Fibroblast of mammary gland (primary cell): ENCODE results near the gene LRRC4C.

ENCODE experiments used
- DNase-seq: peaks from one replicate; pipeline ENCODE4 v3.0.0-alpha.2; 2010; ENCODE audit warnings: low read depth
- H3K4me3 ChIP-seq: 2 replicates; pipeline ENCODE4 v1.5.1; 2011; ENCODE audit warnings: low read depth, mild to moderate bottlenecking, low read length, moderate library complexity; ENCODE audit not compliant: control insufficient read depth
- TF ChIP-seq, protein P1 (sequence below): conservative IDR thresholded peaks from 2 replicates; pipeline ENCODE4 v1.5.1; 2011; ENCODE audit warnings: low read depth, low read length, inconsistent platforms; ENCODE audit not compliant: control insufficient read depth, insufficient read depth

The LRRC4C gene

DNA sequence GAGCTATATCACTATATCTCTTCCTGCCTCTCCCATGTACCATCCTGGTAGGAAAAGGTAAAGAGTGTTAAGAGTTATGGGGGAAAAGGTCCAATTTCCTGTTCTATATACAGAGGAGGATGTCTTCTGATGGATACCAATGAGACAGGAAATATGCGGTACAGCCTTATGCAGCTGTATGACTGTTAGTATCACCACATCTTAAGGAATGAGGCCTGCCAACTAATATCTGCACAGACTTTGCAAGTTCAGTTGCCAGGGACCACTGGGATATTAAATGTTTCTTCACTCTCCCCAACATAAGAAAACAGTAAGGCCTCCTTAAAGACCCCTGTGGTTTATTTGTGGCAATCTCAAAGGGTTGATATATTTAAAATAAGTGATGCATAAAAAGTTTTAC is 1182.5 kb downstream of the LRRC4C start:
- no peak for DNase-seq
- no peak overlapping the region for H3K4me3 ChIP-seq
- TF ChIP-seq, protein P1, sequence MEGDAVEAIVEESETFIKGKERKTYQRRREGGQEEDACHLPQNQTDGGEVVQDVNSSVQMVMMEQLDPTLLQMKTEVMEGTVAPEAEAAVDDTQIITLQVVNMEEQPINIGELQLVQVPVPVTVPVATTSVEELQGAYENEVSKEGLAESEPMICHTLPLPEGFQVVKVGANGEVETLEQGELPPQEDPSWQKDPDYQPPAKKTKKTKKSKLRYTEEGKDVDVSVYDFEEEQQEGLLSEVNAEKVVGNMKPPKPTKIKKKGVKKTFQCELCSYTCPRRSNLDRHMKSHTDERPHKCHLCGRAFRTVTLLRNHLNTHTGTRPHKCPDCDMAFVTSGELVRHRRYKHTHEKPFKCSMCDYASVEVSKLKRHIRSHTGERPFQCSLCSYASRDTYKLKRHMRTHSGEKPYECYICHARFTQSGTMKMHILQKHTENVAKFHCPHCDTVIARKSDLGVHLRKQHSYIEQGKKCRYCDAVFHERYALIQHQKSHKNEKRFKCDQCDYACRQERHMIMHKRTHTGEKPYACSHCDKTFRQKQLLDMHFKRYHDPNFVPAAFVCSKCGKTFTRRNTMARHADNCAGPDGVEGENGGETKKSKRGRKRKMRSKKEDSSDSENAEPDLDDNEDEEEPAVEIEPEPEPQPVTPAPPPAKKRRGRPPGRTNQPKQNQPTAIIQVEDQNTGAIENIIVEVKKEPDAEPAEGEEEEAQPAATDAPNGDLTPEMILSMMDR = no peak

GRCh38 chr11:40274017-40274416 is 1185.4 kb downstream of the LRRC4C start:
- TF ChIP-seq, protein P1 = no peak
- DNase-seq = no peak
- H3K4me3 ChIP-seq = no peak overlapping the region

DNA sequence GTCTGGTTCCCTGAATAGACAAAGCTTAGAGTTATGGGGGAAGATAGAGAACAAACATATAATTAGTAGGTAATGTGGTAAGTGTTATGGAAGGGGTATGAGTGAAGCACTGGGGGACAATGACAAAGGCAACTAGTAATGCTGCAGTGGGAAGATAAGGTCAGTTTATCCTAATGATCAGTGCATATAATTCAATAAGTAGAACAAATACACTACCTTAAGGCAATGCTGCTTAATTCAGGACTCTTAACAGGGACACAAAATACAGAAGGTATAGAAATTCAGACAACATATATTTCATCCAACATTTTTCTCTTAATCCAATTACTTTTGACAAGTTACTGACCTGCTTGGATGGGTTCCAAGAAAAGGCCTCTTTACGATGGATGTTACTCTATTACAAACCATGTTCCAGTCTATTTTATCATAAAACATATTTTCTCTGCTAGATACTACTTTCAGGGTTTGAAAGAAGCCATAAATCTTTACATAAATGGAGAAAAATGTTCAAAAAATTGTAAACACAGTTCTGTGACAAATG is 1186.2 kb downstream of the LRRC4C start:
- TF ChIP-seq, protein P1 = no peak
- H3K4me3 ChIP-seq = no peak overlapping the region
- no peak for DNase-seq

DNA sequence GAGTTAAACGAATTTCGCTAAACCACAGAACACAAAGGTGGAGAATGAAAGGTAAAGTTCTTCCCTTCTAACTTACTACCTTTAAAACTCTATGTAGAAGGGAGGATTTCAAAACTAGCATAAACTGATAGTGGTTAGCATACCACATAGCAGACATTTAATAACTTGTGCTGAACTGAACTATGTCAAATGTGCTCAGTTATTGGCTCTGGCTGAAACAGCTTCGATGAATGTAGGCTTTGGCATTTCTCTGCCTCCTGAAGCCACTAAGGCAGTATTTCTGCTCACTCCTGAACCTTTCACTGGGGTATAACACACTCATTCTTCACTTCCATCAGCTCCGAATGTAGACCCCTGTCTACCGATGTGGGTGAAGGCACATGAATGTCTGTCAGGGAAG is 1188.1 kb downstream of the LRRC4C start:
- H3K4me3 ChIP-seq = no peak overlapping the region
- TF ChIP-seq, protein P1 = no peak
- DNase-seq = no peak

GRCh38 chr11:40269865-40270264 is 1189.6 kb downstream of the LRRC4C start:
- TF ChIP-seq, protein P1 = no peak
- H3K4me3 ChIP-seq = no peak overlapping the region
- DNase-seq = no peak

GRCh38 chr11:40268551-40268950 is 1190.9 kb downstream of the LRRC4C start:
- H3K4me3 ChIP-seq = no peak overlapping the region
- TF ChIP-seq, protein P1 = no peak
- no peak for DNase-seq

DNA sequence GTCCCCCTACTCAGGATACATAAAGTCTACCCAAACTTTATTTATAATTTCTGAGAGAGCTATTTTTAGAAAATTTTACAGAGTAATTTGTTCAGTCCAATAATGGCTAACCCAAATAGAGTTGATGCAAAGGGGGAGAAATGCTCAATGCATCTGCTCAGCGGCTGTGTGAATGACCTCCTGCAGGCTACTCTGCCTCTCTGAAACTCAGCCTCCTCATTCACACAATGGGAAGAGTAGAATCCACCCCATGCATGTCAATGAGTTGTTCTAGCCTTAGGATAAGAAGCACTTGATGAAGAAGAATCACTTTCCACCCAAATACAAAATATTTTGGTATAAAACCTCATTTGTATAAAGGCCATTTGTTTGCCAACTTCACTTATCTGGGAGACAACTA is 1204.0 kb downstream of the LRRC4C start:
- TF ChIP-seq, protein P1 = no peak
- no peak for DNase-seq
- H3K4me3 ChIP-seq = no peak overlapping the region
